ENCODE measurements around the gene FAM24B. TPM values are rescaled to one million over a fixed set of nuclear protein-coding genes. Genes with fewer than 3 reads are reported as not detected.
A peak's percentile ranks its signal among the peaks of the same experiment; 100 is the strongest.
"Not testable (repeated sequence)": the region's sequence is repeated elsewhere in the genome, so short reads cannot be mapped to it uniquely, and the experiment has no call there.

FAM24B gene
- total RNA-seq (17.2 TPM), polyA plus RNA-seq (10 to 100 TPM in 2 of 4 donors, 1 to 10 TPM in 2; 5.5 to 13.5 (median 9.8) TPM)

DNA sequence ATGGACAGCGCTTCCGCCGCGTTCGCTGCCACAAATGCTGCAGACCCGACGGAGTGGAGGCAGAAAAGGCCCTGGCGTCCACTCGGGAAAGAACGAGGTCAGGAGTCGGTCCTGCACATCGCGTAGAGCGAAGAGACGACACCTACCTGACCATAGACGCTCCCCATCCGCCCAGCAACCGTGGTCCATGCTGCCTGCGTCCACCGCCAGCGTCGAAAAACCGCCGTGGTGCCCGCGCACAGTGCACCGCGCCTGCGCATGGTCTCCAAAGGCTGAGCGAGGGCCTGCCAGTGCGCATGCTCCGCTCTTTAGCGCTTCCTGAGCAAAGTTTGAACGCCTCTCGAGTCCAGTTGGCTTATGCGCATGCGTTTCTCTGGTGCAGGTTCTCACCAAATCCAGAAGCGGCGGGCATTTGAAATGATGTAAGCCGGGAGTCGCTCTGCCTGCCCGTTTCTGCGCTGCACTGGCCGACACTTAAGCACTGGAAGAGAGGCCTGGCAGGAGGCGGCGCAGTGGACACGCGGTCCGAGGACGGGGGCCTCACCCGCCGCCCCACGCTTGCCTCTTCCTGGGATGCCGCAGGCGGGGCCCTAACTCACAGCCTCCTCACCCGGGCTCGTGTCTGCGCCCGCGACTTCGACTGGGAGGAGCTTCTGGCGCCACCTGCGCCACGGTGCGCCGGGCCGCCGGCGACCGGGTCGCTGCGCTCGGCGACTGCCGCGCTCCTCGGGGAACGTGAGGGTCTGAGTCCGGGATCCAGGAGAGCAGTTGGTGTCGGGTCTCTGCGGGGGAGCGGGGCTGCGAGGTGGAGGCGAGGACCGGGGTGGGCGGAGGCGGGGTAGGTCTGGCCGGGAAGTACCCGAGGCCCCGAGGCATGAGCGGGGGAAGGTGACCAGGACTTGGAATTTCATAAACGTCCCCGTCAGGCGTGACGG is at the start of gene FAM24B:
FAM24B (minus strand) TSS at position 243 of the 935 bp plus-strand sequence. CDS start 29,066 bp downstream, outside the sequence.
- H3K4me1 Mint-ChIP-seq, result peaks cover 18 to 54% (median 42%) of the 10 kb centered on the region in 4 donors
- peak within 1 kb of the TSS; percentile 95 for H3K4me3 ChIP-seq (ENCODE audit: low read depth, low read length)
- H3K27me3 ChIP-seq (ENCODE audit: control insufficient read depth, insufficient read depth, low read length), result no peaks in the 10 kb centered on the region

GRCh38 chr10:122915700-122916099 is 36.3 kb upstream of the FAM24B start:
- Mint-ChIP-seq H3K4me1 (no peaks in the 10 kb centered on the region), H3K27me3 (no peaks in the 10 kb centered on the region), H3K27ac (no peak overlapping the region), H3K4me3 (no peak overlapping the region), H3K36me3 (no peaks in the 10 kb centered on the region), H3K9me3 (peaks cover 0 to 6% (median 0%) of the 10 kb centered on the region in 7 donors)
- no peak overlapping the region for H3K27ac ChIP-seq (ENCODE audit: insufficient read depth, low read length, poor library complexity, severe bottlenecking)
- no peaks in the 10 kb centered on the region for H3K36me3 ChIP-seq (ENCODE audit: control insufficient read depth, insufficient read depth, low read length)
- H3K4me1 ChIP-seq (ENCODE audit: control insufficient read depth, insufficient read depth, low read length, poor library complexity, severe bottlenecking), result no peaks in the 10 kb centered on the region
- DNase-seq (no peak), ATAC-seq (ENCODE audit: low read depth in 2 of 2) (no peak)
- H3K4me3 ChIP-seq (ENCODE audit: low read depth, low read length), result no peak overlapping the region
- H3K9me3 ChIP-seq (ENCODE audit: control insufficient read depth in 2 of 2, low read length in 2 of 2), result no peaks in the 10 kb centered on the region
- no peaks in the 10 kb centered on the region for H3K27me3 ChIP-seq (ENCODE audit: control insufficient read depth, insufficient read depth, low read length)

More for the DNA sequence above, at the start of gene FAM24B:
- H3K27ac Mint-ChIP-seq, result peak within 1 kb of the TSS; percentile 91 to 94 (median 94)
- H3K4me3 Mint-ChIP-seq, result peak within 1 kb of the TSS; percentile 91 to 98 (median 94)
- H3K9me3 Mint-ChIP-seq, result peaks cover 0 to 3% (median 0%) of the 10 kb centered on the region in 7 donors
- Histone ChIP-seq H3K36me3 (ENCODE audit: control insufficient read depth, insufficient read depth, low read length) (no peaks in the 10 kb centered on the region), H3K9me3 (ENCODE audit: control insufficient read depth in 2 of 2, low read length in 2 of 2) (no peaks in the 10 kb centered on the region), H3K27ac (ENCODE audit: insufficient read depth, low read length, poor library complexity, severe bottlenecking) (peak within 1 kb of the TSS; percentile 86), H3K4me1 (ENCODE audit: control insufficient read depth, insufficient read depth, low read length, poor library complexity, severe bottlenecking) (peaks cover 35% of the 10 kb centered on the region)
- peaks cover under 1% of the 10 kb centered on the region for H3K36me3 Mint-ChIP-seq
- ATAC-seq (ENCODE audit: low read depth in 2 of 2), result peak; percentile 82 to 83
- no peaks in the 10 kb centered on the region for H3K27me3 Mint-ChIP-seq
- peak; percentile 95 to 97 (median 96) for DNase-seq

- ATAC-seq (ENCODE audit: low read depth in 2 of 2) (no peak), DNase-seq (peak; percentile 10 to 47 (median 31))
- Histone ChIP-seq H3K36me3 (ENCODE audit: control insufficient read depth, insufficient read depth, low read length) (no peaks in the 10 kb centered on the region), H3K27ac (ENCODE audit: insufficient read depth, low read length, poor library complexity, severe bottlenecking) (no peak overlapping the region), H3K27me3 (ENCODE audit: control insufficient read depth, insufficient read depth, low read length) (peaks cover 4% of the 10 kb centered on the region), H3K9me3 (ENCODE audit: control insufficient read depth in 2 of 2, low read length in 2 of 2) (no peaks in the 10 kb centered on the region), H3K4me3 (ENCODE audit: low read depth, low read length) (no peak overlapping the region), H3K4me1 (ENCODE audit: control insufficient read depth, insufficient read depth, low read length, poor library complexity, severe bottlenecking) (no peaks in the 10 kb centered on the region)
- H3K36me3 Mint-ChIP-seq, result no peaks in the 10 kb centered on the region
- no peak overlapping the region for H3K27ac Mint-ChIP-seq
- no peak overlapping the region for H3K4me3 Mint-ChIP-seq
- peaks cover 0 to 4% (median 0%) of the 10 kb centered on the region in 7 donors for H3K9me3 Mint-ChIP-seq
- H3K4me1 Mint-ChIP-seq, result no peaks in the 10 kb centered on the region
- H3K27me3 Mint-ChIP-seq, result no peaks in the 10 kb centered on the region
Measured at GRCh38 chr10:122911889-122912484, 32.6 kb upstream of the FAM24B start.

DNA sequence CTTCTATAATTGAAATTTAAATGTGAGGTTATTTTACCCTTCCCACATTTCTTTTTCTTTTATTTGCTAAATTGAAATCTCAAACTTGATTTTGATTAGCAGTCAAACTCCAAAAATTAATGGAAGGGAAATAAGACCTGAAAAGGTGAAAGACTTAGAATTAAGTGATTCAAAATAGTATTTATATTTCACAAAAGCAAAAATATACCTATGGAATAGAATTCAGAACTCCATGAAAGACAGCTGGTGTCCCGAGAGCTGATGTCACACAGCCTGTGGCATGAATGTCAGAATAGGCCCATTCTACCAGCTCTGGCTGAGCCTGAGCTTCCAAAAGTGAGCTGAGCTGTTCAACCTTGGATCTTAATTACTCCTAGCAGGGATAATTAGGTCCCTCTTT is 30.9 kb upstream of the FAM24B start, which contains the start of gene FAM24A:
FAM24A (plus strand) TSS at position 301 of the 400 bp plus-strand sequence. CDS start 1,025 bp downstream, outside the sequence.
- Histone ChIP-seq H3K9me3 (ENCODE audit: control insufficient read depth in 2 of 2, low read length in 2 of 2) (no peaks in the 10 kb centered on the region), H3K4me1 (ENCODE audit: control insufficient read depth, insufficient read depth, low read length, poor library complexity, severe bottlenecking) (no peaks in the 10 kb centered on the region), H3K4me3 (ENCODE audit: low read depth, low read length) (no peak within 1 kb of the TSS), H3K27ac (ENCODE audit: insufficient read depth, low read length, poor library complexity, severe bottlenecking) (no peak within 1 kb of the TSS), H3K27me3 (ENCODE audit: control insufficient read depth, insufficient read depth, low read length) (peaks cover 4% of the 10 kb centered on the region), H3K36me3 (ENCODE audit: control insufficient read depth, insufficient read depth, low read length) (no peaks in the 10 kb centered on the region)
- no peaks in the 10 kb centered on the region for H3K36me3 Mint-ChIP-seq
- ATAC-seq (ENCODE audit: low read depth in 2 of 2) (no peak), DNase-seq (no peak)
- no peak within 1 kb of the TSS for H3K4me3 Mint-ChIP-seq
- H3K9me3 Mint-ChIP-seq, result peaks cover 0 to 4% (median 0%) of the 10 kb centered on the region in 7 donors
- H3K27ac Mint-ChIP-seq, result no peak within 1 kb of the TSS
- no peaks in the 10 kb centered on the region for H3K4me1 Mint-ChIP-seq
- no peaks in the 10 kb centered on the region for H3K27me3 Mint-ChIP-seq

GRCh38 chr10:122903861-122904260 is 24.5 kb upstream of the FAM24B start:
- H3K4me1 ChIP-seq (ENCODE audit: control insufficient read depth, insufficient read depth, low read length, poor library complexity, severe bottlenecking); H3K36me3 ChIP-seq (ENCODE audit: control insufficient read depth, insufficient read depth, low read length); ATAC-seq (ENCODE audit: low read depth in 2 of 2); H3K9me3 ChIP-seq (ENCODE audit: control insufficient read depth in 2 of 2, low read length in 2 of 2); H3K27me3 ChIP-seq (ENCODE audit: control insufficient read depth, insufficient read depth, low read length); H3K27ac Mint-ChIP-seq; DNase-seq; H3K36me3 Mint-ChIP-seq; H3K4me3 ChIP-seq (ENCODE audit: low read depth, low read length); H3K4me3 Mint-ChIP-seq; H3K4me1 Mint-ChIP-seq; H3K27ac ChIP-seq (ENCODE audit: insufficient read depth, low read length, poor library complexity, severe bottlenecking): not testable (repeated sequence)
- H3K9me3 Mint-ChIP-seq, result peaks cover 0 to 15% (median 8%) of the 10 kb centered on the region in 7 donors
- peaks cover 23% of the 10 kb centered on the region for H3K27me3 Mint-ChIP-seq

- Histone ChIP-seq H3K27me3 (ENCODE audit: control insufficient read depth, insufficient read depth, low read length) (no peaks in the 10 kb centered on the region), H3K4me1 (ENCODE audit: control insufficient read depth, insufficient read depth, low read length, poor library complexity, severe bottlenecking) (no peaks in the 10 kb centered on the region), H3K36me3 (ENCODE audit: control insufficient read depth, insufficient read depth, low read length) (no peaks in the 10 kb centered on the region), H3K9me3 (ENCODE audit: control insufficient read depth in 2 of 2, low read length in 2 of 2) (no peaks in the 10 kb centered on the region), H3K4me3 (ENCODE audit: low read depth, low read length) (no peak overlapping the region), H3K27ac (ENCODE audit: insufficient read depth, low read length, poor library complexity, severe bottlenecking) (no peak overlapping the region)
- H3K36me3 Mint-ChIP-seq, result peaks cover 4% of the 10 kb centered on the region
- DNase-seq (no peak), ATAC-seq (ENCODE audit: low read depth in 2 of 2) (no peak)
- H3K4me3 Mint-ChIP-seq, result peak overlapping the region in 1 of 4 donors; percentile 14
- H3K9me3 Mint-ChIP-seq, result no peaks in the 10 kb centered on the region
- H3K4me1 Mint-ChIP-seq, result no peaks in the 10 kb centered on the region
- no peak overlapping the region for H3K27ac Mint-ChIP-seq
- peaks cover 5% of the 10 kb centered on the region for H3K27me3 Mint-ChIP-seq
Measured at GRCh38 chr10:122894261-122894944, 15.0 kb upstream of the FAM24B start.

DNA sequence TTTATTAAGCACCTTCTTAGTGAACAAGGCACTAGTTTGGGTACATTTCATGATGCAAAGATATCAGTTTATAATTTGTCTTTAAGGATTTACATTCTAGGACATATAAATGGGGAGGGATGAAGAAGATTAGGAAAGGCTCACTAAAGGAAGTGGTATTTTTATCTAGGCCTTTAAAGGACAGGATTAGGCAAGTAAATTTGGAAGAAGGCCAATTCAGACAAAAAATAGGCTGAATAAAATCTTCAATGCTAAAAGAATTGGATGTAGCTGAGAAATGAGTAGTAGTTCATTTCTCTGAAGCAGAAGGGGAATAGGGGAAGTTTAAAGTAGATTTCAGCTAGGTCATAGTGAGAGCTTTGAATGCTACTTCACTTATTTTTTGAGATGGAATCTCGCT is 4.8 kb upstream of the FAM24B start:
- Mint-ChIP-seq H3K4me1 (peaks cover 9 to 16% (median 11%) of the 10 kb centered on the region in 4 donors), H3K9me3 (no peaks in the 10 kb centered on the region), H3K36me3 (peaks cover 13% of the 10 kb centered on the region), H3K27ac (no peak overlapping the region), H3K4me3 (no peak overlapping the region), H3K27me3 (no peaks in the 10 kb centered on the region)
- Histone ChIP-seq H3K27ac (ENCODE audit: insufficient read depth, low read length, poor library complexity, severe bottlenecking) (no peak overlapping the region), H3K27me3 (ENCODE audit: control insufficient read depth, insufficient read depth, low read length) (no peaks in the 10 kb centered on the region), H3K9me3 (ENCODE audit: control insufficient read depth in 2 of 2, low read length in 2 of 2) (no peaks in the 10 kb centered on the region), H3K36me3 (ENCODE audit: control insufficient read depth, insufficient read depth, low read length) (no peaks in the 10 kb centered on the region), H3K4me3 (ENCODE audit: low read depth, low read length) (no peak overlapping the region), H3K4me1 (ENCODE audit: control insufficient read depth, insufficient read depth, low read length, poor library complexity, severe bottlenecking) (peaks cover 4% of the 10 kb centered on the region)
- DNase-seq (no peak), ATAC-seq (ENCODE audit: low read depth in 2 of 2) (no peak)
